Measurements from ENCODE around the gene ZDHHC7.

ZDHHC7 gene

DNA sequence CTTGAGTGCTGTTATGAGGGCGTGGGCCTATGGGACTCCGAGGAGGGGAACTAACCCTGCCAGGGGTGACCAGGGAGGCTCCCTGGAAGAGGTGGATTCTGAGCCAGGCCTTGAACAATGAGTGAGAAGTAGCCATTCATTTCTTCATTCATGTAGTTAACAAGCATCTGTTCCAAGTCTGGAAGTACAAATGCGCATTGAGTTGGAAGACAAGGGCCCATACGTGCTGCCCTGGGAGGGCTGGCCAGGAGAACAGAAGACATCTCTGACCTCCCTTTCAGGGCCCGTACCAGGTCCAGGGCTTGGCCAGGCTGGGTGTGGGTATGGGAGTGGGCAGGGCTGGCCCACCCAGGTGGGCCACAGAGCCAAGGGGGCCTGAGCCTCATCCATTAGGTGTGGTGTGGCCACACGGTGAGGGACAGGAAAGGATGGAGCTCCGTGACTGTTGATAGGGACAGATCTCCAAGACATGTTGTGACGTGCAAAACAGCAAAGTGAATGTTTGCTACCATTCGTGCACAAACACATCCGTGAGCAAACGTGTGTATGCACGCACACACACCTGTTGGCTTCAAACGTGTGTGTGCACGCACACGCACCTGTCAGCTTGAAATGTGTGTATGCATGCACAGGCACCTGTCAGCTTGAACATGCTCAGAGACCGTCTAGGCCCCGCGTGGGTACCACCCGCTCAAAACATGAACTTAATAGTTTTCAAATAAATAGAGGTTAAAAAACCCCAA, 46.8 kb downstream of the ZDHHC7 start:
- ATAC-seq: no peak

DNA sequence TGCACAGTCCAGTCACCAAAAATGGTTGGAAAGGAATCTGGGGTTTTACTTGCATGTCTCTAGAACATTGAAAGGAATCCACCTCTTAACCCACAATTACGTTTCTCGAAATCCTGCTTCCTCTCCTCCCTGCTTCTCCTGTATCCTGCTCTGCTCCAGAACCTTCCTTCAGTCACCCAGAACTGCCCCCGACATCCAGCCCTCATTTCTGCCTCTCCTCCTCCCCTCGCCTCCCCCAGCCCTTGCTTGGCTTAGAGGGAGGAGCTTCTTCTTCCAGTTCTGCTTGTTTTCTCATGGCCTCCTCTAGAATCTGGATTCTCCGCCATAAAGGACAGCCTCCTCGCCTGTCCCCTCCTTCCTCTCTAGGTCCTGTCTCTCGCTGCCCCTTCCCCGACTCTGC, 48.3 kb downstream of the ZDHHC7 start:
- no peak for ATAC-seq
- TF ChIP-seq ISL1 (CRISPR knock-in tag; IDR thresholded peaks at IDR 0.05) (no peak), OSR1 (CRISPR knock-in tag; IDR thresholded peaks at IDR 0.05) (no peak), SNAI2 (CRISPR knock-in tag; IDR thresholded peaks at IDR 0.05) (no peak), ZNF70 (CRISPR knock-in tag; IDR thresholded peaks at IDR 0.05) (no peak), RARB (CRISPR knock-in tag; IDR thresholded peaks at IDR 0.05) (no peak), ZFP30 (CRISPR knock-in tag; IDR thresholded peaks at IDR 0.05) (no peak), CSDC2 (CRISPR knock-in tag; IDR thresholded peaks at IDR 0.05) (no peak), TCF4 (CRISPR knock-in tag; IDR thresholded peaks at IDR 0.05; ENCODE audit: borderline replicate concordance) (no peak), ZNF565 (CRISPR knock-in tag; conservative IDR thresholded peaks at IDR 0.05; ENCODE audit: low read depth) (no peak), ESRRG (CRISPR knock-in tag; IDR thresholded peaks at IDR 0.05) (no peak), TOX (CRISPR knock-in tag; IDR thresholded peaks at IDR 0.05; ENCODE audit: borderline replicate concordance) (no peak), ZNF8 (CRISPR knock-in tag; IDR thresholded peaks at IDR 0.05) (no peak), PPARA (CRISPR knock-in tag; IDR thresholded peaks at IDR 0.05; ENCODE audit: borderline replicate concordance) (no peak), ARNTL (CRISPR knock-in tag; IDR thresholded peaks at IDR 0.05; ENCODE audit: borderline replicate concordance, low read depth) (no peak)
- TF ChIP-seq, protein P1, sequence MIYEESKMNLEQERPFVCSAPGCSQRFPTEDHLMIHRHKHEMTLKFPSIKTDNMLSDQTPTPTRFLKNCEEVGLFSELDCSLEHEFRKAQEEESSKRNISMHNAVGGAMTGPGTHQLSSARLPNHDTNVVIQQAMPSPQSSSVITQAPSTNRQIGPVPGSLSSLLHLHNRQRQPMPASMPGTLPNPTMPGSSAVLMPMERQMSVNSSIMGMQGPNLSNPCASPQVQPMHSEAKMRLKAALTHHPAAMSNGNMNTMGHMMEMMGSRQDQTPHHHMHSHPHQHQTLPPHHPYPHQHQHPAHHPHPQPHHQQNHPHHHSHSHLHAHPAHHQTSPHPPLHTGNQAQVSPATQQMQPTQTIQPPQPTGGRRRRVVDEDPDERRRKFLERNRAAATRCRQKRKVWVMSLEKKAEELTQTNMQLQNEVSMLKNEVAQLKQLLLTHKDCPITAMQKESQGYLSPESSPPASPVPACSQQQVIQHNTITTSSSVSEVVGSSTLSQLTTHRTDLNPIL (CRISPR knock-in tag; IDR thresholded peaks at IDR 0.05; ENCODE audit: low read depth): no peak
- TF ChIP-seq, protein P2, sequence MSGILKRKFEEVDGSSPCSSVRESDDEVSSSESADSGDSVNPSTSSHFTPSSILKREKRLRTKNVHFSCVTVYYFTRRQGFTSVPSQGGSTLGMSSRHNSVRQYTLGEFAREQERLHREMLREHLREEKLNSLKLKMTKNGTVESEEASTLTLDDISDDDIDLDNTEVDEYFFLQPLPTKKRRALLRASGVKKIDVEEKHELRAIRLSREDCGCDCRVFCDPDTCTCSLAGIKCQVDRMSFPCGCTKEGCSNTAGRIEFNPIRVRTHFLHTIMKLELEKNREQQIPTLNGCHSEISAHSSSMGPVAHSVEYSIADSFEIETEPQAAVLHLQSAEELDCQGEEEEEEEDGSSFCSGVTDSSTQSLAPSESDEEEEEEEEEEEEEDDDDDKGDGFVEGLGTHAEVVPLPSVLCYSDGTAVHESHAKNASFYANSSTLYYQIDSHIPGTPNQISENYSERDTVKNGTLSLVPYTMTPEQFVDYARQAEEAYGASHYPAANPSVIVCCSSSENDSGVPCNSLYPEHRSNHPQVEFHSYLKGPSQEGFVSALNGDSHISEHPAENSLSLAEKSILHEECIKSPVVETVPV (CRISPR knock-in tag; IDR thresholded peaks at IDR 0.05): no peak
- TF ChIP-seq, protein P3, sequence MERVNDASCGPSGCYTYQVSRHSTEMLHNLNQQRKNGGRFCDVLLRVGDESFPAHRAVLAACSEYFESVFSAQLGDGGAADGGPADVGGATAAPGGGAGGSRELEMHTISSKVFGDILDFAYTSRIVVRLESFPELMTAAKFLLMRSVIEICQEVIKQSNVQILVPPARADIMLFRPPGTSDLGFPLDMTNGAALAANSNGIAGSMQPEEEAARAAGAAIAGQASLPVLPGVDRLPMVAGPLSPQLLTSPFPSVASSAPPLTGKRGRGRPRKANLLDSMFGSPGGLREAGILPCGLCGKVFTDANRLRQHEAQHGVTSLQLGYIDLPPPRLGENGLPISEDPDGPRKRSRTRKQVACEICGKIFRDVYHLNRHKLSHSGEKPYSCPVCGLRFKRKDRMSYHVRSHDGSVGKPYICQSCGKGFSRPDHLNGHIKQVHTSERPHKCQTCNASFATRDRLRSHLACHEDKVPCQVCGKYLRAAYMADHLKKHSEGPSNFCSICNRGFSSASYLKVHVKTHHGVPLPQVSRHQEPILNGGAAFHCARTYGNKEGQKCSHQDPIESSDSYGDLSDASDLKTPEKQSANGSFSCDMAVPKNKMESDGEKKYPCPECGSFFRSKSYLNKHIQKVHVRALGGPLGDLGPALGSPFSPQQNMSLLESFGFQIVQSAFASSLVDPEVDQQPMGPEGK (CRISPR knock-in tag; IDR thresholded peaks at IDR 0.05; ENCODE audit: borderline replicate concordance): no peak
- TF ChIP-seq, protein P4, sequence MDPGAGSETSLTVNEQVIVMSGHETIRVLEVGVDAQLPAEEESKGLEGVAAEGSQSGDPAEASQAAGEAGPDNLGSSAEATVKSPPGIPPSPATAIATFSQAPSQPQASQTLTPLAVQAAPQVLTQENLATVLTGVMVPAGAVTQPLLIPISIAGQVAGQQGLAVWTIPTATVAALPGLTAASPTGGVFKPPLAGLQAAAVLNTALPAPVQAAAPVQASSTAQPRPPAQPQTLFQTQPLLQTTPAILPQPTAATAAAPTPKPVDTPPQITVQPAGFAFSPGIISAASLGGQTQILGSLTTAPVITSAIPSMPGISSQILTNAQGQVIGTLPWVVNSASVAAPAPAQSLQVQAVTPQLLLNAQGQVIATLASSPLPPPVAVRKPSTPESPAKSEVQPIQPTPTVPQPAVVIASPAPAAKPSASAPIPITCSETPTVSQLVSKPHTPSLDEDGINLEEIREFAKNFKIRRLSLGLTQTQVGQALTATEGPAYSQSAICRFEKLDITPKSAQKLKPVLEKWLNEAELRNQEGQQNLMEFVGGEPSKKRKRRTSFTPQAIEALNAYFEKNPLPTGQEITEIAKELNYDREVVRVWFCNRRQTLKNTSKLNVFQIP (CRISPR knock-in tag; IDR thresholded peaks at IDR 0.05; ENCODE audit: borderline replicate concordance, low read depth): no peak

More for the DNA sequence above, 46.8 kb downstream of the ZDHHC7 start:
- TF ChIP-seq, protein P3 (CRISPR knock-in tag; IDR thresholded peaks at IDR 0.05; ENCODE audit: borderline replicate concordance): no peak
- TF ChIP-seq, protein P1 (CRISPR knock-in tag; IDR thresholded peaks at IDR 0.05; ENCODE audit: low read depth): no peak
- TF ChIP-seq, protein P4 (CRISPR knock-in tag; IDR thresholded peaks at IDR 0.05; ENCODE audit: borderline replicate concordance, low read depth): no peak
- TF ChIP-seq ZFP30 (CRISPR knock-in tag; IDR thresholded peaks at IDR 0.05) (no peak), CSDC2 (CRISPR knock-in tag; IDR thresholded peaks at IDR 0.05) (no peak), RARB (CRISPR knock-in tag; IDR thresholded peaks at IDR 0.05) (no peak), ISL1 (CRISPR knock-in tag; IDR thresholded peaks at IDR 0.05) (no peak)
